HG03558 (cell line): ENCODE data around the gene LAMP2.
A peak's percentile ranks its signal among the peaks of the same experiment; 100 is the strongest.

Source experiments
- ATAC-seq: cut with Tn5 transposase; IDR thresholded peaks from one replicate; pipeline ENCODE4 v1.9.1; 2021; ENCODE audit warnings: moderate number of reproducible peaks; ENCODE audit not compliant: unreplicated experiment; ENCODE audit errors: extremely low read depth

The LAMP2 gene

DNA sequence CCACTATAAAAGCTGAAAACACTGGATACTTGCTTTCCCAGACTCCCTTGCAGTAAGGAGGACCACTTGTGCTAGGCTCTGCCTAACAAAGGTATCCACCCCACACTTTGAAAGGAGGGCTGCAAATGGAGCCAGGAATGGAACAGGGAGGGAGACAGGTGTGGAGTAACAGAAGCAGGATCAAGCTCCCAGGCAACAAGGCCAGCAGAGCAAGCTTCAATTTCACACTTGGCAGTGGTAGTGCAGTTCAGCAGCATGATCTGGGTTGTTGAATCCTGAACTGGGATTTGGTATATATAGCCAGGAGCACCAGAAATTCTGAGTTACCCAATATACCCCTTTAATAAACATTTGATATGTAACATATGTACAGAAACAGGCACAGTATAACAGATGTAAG, 9.8 kb downstream of the LAMP2 start:
- ATAC-seq: no peak

GRCh38 chrX:120457766-120458180, 11.3 kb downstream of the LAMP2 start:
- ATAC-seq: peak; percentile 89

GRCh38 chrX:120456973-120457372, 12.1 kb downstream of the LAMP2 start:
- no peak for ATAC-seq

GRCh38 chrX:120453985-120454384, 15.1 kb downstream of the LAMP2 start:
- no peak for ATAC-seq

GRCh38 chrX:120452131-120452530, 17.0 kb downstream of the LAMP2 start:
- no peak for ATAC-seq

DNA sequence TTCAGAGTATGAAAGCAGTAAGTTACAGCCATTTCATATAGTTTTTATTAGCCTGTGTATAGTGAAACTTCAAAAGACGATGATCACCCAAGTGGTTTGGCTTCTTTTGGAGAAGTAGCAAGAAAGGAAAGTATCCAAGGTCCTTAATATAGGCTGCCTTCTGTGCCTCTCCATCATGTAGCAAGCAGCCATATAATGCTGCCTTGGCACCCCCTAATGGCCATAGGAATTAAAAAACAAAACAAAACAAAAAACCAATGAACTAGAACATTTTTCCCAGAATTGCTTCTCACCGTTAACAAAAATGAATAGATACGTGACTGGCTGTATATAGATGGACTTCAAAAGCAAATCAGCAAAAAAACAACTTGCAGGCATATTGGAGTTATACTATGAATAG, 18.9 kb downstream of the LAMP2 start:
- ATAC-seq: no peak

DNA sequence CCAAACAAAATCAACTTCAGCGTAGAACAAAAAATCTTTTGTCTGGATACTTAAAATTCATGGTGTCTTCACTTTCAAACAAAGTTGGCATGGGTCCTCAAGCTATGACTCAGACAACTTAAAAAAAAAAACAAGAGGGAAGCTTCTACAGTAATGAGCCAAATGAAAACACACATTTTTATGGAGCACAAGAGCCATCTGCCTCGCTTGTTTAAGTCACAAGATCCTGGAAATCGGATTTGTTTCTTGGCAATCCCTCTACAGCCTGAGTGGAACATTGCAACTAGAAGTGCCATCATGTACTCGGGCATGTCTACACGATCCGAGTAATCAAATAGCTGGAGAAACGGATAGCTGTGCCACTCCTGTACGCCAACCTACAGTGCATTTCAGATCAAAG, 22.6 kb downstream of the LAMP2 start:
- no peak for ATAC-seq

DNA sequence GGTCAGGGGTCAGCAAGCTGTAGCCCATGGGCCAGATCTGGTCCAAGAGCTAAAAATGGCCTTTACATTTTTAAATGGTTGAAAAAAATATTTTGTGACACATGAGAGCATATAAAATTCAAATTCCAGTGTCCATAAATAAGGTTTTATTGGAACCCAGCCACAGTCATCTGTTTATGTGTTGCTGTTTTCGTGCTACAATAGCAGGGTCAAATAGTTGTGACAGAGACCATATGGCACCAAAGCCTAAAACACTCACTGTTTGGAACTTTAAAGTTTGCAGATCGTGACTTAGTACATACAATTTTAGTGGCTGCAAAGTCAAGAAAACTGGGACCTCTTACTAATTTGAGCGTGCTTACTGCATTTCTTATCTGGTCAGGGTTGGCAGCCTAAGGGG, 29.2 kb downstream of the LAMP2 start:
- ATAC-seq: no peak

DNA sequence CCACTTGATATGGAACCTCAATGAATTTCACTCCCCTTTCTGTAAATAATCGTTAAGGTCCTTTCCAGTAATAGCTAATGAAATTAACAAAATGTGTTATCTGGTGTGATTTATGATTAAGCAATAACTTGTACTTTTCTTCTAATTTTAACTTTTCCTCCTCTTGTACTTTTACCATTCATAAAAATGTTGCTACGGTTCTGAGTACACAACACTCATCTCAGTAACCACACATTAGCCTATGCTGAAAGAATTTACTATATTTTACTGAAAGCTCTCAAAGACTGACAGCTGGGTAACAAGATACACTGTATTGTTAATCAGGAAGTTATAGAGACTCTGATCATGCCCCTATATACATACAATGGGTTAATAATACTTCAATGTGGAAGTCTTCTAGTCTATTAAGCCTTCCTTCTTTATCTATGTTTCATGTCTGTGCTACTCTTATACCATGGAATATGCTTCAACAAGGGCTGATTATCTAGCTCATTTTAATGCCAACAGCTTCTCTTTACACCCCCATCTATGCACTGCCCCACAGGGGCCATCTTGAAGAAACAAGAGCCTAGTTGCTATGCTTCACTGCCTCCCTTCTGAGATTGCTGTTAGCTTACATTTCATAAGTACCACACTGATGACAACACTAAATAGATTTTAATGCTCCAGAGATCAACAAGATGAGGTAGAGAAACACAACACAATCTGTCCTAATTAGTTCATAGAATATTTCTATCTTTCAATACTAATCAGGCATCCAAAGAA, 39.1 kb downstream of the LAMP2 start:
- no peak for ATAC-seq

DNA sequence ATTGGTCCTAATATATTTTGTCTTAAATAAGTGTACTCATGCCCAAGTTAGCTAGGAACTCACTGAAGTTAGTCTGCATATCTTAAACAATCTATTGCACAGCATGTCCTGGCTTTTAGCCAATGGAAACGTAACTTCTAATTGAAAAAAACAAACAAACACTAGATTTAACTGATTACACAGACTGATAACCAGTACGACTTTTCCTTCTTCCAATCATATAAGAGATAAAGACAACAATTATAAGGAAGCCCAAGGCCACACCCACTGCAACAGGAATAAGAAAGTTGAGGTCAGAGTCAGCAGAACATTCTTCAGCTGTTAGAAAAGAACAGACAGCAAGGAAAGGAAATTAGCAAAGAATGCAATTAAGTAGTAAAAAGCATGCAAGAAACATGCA, 40.8 kb downstream of the LAMP2 start:
- no peak for ATAC-seq

DNA sequence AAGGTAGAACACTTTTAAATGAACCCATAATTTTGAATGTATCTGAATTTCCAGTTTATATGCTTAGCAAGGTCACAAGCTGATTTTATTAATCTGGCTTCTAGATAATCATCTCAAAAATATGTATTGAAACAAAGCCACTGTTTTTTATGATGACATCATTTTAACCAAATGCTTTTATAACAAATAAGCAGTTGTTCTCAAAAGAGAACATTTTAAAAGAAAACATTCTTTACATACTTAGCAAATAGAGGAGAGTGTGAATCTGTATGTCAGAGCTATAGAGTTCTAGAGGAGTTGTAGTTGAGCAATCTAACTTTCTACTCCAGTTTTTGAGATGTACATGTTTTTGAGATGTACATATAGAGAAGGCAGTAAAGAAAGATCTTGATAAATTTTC, 42.5 kb downstream of the LAMP2 start:
- ATAC-seq: no peak

DNA sequence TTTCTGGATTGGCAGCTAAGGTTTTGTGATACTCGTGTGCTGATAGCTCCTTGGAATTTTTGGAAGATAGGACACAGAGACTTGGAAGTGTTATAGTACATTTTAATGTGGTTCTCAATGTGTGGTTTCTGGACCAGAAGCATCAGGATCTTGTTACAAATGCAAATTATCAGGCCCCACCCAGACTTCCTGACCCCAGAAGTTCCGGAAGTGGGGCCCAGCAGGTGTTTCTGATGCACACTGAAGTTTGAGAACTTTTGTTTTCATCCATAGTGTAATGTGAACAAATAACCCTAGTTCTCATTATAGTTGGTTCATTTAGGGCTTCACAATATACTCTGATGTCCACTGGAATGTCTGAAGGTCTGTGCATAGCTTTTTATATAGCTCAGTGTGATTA, 49.6 kb downstream of the LAMP2 start:
- ATAC-seq: no peak

DNA sequence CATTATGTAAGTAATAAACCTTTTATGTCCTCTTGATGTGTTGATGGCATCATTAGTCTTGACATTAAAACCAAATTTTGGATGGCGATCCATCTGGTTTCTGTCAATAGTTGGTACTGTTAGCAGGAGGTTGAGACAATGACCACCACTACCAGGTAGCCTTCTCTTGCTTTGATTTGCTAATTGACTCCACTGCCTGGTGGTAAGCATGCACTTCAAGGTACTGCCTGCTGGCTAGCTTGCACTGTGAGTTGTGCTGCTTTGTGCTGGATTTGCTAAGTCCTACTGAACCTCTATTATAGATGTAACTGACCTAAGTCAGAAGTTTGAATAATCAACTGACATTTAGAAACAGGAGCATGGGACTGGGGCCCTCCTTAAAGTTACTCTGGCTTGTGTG, 60.9 kb downstream of the LAMP2 start:
- ATAC-seq: no peak

DNA sequence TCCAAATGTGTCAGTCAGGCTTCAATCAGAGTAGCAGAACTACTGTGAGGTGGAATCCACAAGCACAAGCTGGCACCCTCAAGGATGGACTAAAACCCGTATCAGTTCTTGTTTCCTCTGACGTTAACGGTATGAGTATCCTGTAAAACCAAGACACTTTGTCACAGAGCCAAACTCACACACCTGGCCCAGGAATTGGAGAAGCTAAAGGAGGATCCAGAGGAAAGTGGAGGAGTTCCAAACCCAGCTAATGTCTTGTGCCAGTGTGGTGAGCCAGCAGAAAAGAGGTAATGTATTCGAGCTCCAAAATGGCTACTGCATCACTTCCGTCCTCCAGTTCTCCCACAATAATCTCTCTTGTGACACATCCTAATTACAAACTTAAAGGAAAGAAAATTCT, 62.5 kb downstream of the LAMP2 start:
- no peak for ATAC-seq

- ATAC-seq: no peak
Observed at GRCh38 chrX:120402369-120402768, 66.7 kb downstream of the LAMP2 start.

GRCh38 chrX:120401301-120401700, 67.8 kb downstream of the LAMP2 start:
- no peak for ATAC-seq

GRCh38 chrX:120380699-120381098, 88.4 kb downstream of the LAMP2 start:
- ATAC-seq: no peak

DNA sequence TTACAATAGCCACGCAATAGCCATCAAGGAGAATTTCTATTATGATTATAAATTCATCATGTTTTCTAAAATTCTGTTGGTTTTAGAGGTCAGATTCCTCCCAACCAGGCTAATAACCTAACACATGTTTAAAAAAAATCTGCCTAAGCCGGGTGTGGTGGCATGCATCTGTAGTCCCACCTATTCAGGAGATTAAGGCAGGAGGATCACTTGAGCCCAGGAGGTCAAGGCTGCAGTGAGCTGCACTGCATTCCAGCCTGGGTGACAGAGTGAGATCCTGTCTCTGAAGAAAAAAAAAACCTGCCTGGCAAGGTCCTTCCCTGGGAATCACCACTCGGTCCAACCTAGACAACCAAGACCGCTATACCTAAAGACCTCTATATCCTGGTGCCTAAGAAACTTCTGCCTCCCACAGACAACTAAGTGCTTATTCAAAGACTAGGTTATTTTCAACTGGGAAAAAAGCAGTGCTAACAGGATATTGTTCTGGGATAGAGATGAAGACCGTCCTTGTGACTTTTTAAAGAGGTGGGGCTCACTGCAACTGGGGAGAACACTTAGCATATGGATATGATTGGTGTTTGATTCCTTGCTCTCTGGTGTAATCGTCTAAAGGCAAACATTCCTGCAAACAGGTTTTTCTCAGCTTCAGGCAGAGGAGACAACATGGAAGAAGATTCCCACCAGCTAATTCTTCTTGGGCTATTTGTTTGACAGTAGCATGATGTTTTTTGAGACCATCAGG, 89.0 kb downstream of the LAMP2 start:
- ATAC-seq: no peak

DNA sequence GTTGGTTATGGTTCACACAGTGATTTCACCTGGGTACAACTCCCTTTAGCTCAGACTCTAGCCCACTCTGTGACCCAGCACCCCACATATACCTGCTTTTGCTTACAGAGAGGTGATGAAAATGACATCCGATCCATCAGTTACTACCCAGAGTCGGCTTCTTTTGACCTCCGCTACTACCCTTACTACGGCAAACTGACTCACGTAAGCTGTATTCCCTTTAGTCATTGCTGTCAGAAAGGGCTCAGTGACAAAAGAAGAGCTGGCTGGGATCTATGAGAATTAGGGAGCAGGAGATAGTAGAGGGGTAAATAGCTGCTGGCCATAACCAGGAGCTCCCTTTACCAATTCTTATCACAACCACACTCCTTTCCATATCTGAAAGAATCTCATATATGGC, 90.5 kb downstream of the LAMP2 start:
- no peak for ATAC-seq
